Fibroblast of skin of right quadriceps (primary cell): ENCODE data around the gene LSM3.

Experiments used
- DNase-seq: peaks from one replicate; pipeline ENCODE4 v3.0.0-alpha.2; 2013

LSM3 gene

DNA sequence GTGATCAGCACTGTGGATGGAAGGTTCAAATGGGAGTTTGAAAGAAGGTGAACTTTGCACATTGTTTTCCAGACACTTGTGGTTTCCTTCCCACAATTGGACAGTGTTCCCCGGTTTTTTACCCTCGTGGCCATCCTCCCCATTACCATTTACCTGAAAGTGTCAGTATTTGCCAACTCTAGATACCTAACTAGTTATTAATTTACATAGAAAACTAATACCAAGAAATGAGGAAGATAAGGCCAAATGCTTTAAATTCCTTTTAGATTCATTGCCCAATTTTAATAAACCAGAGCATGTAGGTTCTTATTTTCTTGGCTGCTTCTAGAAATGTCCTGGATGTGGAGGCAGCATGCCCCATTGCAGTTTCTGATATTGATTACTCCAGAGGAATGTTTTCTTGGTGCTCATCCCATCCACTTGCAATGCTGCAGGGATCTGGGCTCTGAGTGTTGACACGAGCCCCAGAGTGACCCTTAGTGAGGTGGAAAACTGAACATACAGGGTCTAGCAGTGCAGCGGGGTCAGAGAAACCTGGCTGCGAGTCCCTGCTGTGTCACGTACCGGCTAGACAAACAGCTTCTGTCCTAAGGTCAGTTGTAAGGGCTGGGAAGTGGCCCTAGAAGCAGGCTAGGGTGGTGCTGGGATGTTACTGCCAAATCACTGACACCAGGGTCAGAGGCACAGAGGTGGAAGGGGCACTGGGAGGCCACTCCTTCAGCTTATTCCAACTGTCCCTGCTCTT, 23.5 kb downstream of the LSM3 start:
- peak; percentile 24 for DNase-seq

DNA sequence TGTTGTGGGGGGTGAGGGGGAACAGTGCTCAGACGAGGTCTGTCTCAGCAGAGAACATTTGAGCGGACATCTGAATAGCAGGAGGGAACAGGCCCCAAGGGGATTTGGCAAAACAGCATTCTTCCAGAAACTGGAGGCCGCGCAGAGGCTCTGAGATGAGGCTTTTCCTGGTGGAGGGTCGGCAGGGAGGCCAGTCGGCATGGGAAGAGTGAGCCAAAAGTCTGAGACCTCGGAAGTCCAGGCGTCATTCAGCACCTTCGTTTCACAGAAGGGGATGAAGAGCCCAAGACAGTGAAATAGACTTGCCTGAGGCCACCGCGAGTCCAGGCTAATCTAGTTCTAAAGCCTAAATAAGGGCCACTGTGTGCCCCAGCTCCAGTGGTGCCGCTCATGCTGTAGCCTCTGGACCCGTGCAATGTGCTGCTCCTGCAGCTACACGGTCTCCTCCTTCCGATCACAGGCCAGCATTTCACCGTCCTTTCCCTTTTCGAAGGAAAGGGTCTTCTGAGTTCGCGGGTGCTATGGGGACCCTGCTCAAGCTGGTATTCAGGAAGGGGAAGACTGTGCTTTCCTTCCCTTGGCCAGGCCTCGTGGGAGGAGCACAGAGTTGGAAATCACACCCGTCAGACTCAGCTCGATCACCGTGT, 24.4 kb downstream of the LSM3 start:
- no peak for DNase-seq

DNA sequence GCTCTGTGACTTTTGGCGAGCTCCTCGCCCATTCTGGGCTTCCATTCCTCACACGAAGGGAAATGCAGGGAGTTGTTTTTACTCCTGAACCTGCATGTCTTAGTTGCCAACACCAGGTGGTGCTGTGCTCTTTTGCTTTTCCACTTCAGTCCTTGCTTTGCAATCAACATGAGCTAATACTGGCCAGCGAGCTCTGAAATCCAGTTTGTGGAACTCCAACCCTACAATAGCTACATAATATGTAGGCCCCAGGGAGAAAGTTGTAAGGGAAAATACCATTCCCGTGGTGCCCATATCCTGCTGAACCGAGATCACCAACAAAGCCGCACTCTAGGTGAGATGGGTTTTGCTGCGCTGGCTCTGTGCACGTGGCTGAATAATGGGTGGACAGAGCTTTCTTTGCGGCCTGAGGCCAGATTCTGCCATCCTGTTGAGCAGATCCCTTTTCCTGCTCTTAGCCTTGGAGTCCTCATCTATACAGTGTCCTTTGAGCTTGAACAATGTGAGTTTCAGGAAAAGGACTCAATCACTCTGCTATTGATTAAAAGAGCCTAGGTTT, 25.0 kb downstream of the LSM3 start:
- peak; percentile 84 for DNase-seq

DNA sequence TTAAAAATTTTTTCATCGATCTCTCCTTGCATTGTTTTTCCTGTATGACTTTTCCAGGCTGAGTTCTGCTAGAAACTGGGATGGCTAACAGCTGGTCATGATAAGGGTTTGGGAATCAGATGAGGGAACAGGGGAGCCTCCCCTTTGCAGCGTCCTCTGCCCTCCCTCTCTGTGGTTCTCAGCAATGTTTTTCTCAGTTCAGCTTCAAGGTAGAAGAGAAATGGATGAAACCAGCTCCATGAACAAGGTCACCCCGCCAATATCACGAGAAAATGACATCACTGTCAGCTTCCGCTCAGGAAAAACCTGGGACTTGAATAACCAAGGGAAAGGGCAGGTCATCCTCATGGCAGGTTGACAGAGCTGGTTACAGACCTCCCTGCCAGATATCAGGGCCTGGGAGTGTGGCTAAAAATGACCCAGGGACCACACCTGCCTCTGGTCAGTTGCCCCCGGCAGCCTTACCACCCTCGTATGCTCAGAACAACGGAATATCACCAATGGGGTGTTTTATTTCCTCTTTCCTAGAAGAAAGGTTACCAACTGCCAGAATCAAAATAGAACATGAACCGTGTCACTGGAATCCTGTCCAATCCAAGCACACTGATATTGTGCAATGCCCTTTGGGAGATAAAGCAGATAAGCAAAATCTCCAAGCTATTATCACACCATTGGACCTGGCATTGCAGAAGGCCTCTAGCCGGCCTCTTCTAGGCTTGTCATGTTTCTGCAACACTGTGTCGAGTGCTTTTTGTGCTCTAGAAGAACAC, 26.1 kb downstream of the LSM3 start:
- DNase-seq, result peak; percentile 62

DNA sequence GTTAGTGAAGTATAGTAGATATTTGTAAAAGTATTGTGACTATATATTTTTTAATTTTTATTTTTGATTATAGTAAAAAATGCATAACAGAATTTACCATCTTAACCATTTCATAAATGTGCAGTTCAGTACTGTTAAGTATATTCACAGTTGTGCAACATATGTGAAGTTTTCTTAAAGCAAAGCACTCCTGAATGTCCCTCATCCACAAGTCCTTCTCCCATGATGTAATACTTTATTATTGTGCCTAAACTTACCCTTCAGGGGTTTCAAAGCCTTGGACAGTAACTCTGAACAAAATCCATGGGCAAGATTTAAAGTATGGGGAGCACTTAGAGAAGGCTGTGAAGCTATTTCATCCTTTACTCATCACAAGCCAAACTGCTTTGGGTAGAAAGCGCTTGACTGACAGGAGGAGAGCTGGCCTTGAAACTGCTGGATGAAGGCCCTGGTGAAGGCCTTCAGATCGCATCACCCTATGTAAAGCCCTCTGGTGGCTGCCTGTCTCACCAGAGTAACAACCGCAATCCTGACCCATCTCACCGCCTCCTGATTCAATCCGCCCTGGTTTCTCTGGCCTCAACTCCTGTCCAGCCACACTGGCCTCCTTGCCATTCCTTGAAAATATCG, 28.0 kb downstream of the LSM3 start:
- no peak for DNase-seq

DNA sequence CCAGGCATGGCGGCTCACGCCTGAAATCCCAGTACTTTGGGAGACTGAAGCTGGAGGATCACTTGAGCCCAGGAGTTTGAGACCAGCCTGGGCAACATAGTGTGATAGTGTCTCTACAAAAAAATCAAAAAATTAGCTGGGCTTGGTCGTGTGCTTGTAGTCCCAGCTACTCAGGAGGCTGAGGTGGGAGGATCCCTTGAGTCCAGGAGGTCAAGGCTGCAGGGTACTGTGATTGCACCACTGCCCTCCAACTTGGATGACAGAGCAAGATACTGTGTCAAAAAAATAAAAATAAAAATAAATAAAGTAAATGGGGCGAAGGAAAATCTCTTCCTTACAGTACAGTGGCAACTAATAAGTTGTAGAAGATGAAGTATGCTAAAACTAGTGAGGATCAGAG, 29.6 kb downstream of the LSM3 start:
- no peak for DNase-seq

DNA sequence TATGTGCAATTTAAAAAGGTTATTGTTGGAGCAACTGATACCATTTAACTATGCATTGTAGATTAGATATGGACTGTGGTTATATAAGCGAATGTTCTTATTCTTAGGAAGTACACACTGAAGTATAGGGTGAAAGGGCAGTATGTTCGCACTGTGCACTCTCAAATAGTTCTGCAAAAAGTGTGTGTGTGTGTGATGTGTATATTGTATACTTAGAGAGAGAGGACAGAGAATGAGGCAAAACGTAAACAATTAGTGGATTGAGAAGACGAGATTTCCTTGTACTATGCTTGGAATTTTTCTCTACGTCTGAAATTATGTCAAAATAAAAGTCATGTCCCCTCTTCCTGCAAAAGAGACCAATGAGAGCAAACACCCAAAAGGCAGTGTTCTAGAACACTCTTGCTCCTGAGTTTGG, 30.4 kb downstream of the LSM3 start:
- peak; percentile 71 for DNase-seq

DNA sequence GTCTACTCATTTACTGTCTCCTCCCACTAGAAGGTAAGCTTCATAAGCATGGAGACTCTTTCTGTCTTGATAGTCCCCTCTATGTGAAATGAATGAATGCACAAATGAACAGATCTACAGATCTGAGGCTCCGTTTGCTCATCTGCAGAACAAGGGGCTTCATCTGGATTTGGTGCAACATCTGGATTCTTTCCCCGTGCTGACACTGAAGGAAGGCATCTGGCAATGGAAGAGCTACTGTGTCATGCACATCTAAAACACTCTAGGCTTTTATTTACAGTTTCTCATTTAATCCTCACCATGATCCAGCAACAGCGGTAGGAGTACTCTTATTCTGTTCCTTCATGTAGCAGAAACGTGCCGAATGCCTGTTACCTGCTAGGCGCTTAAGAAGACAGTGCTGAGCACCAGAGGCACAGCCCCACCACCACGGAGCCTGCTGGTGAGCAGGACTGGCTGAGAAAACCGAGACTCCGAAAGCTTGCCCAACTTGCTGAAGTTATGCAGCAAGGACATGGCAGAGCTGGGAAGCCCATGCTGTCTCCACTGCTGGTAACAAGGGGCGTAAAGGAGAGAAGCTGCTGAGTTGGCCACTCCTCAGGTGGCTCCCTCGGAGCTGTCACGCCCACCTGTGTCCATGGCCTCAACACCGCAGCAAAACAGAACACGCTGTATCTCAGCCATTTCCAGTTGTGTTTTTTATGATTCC, 31.1 kb downstream of the LSM3 start:
- DNase-seq, result peak; percentile 37

DNA sequence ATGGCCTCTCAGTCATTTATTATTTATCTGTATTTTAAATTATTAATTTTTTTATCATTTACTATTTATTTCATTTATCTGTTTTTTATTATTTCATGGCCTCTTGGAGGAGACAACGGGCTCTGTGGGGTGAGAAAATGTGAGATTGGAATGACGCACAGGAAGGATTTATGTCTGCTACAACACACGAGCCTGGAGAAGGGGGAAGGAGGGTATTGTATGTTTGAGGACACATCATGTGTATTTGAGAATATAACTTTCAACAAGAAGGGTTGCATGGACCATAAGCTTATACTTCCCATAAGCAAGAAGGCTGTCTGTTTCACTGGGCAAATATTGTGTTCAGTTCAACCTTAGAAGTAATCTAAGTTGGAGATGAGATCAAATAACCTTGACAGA, 31.7 kb downstream of the LSM3 start:
- peak; percentile 79 for DNase-seq

DNA sequence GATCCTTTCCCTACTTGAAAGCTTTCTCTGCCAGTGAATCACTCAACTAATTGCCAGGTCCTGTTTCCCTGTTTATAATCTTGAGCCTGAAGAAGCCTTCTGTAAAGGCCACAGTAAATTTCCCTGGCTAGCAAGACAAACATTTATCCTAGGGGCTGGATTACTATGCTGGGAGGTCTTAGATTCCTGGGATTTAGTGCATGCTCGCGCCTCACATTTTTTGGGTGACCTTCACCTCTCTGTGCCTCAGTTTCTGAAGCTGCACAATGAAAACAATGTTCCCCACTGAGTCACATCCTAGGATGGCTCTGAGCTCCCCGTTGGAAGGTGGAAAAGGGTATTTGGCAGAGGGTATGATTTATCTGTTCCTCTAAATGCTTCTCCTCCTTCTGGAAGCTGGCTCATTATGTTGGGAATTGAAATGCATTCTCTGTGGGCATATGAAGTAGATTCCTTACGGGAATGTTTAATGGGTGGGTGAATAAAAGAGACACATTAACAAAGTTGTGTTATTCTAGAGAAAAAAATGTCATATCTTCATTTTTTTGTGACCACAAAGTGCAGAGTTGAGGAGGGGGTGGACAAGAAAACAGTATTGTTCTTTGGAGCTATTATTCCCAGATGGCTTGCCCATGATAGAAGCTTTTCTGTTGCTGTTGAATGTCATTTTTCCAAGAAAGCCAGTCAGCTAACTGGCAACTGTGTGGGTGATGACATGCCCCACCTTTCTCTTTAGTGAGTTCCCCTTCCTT, 32.4 kb downstream of the LSM3 start:
- peak; percentile 100 for DNase-seq

DNA sequence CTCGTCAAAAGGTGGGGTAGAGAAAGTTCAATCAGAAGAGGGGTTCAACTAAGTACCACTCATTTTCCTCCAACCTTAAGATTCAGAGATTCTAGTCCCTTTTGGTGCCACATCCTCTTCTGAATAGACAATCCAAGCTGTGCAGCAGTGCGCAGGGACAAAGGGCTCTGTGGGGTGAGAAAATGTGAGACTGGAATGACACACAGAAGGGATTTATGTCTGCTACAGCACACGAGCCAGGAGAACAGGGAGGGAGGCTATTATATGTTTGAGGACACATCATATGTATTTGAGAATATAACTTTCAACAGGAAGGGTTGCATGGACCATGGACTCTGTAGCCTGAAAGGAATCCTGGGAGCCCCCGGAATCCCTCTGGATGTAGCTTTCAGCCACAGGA, 33.0 kb downstream of the LSM3 start:
- peak; percentile 64 for DNase-seq

DNA sequence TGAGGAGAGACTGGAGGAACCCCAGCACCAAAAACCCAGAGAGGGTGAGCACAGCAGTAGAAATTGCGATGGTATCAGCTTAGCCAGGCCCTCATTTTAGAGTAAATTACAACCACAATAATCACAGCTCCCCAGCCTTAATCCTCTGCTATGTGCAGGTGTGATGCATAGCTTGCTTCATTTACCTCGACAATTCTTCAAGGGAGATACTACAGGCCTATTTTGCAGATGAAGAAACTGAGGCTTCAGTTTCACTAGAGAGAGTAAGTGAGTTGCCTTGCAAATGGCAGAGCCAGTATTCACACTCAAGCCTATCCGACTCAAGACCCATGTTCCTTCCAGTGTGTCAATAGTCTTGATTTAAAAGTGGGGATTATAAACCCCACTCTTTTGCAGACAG, 33.4 kb downstream of the LSM3 start:
- no peak for DNase-seq

DNA sequence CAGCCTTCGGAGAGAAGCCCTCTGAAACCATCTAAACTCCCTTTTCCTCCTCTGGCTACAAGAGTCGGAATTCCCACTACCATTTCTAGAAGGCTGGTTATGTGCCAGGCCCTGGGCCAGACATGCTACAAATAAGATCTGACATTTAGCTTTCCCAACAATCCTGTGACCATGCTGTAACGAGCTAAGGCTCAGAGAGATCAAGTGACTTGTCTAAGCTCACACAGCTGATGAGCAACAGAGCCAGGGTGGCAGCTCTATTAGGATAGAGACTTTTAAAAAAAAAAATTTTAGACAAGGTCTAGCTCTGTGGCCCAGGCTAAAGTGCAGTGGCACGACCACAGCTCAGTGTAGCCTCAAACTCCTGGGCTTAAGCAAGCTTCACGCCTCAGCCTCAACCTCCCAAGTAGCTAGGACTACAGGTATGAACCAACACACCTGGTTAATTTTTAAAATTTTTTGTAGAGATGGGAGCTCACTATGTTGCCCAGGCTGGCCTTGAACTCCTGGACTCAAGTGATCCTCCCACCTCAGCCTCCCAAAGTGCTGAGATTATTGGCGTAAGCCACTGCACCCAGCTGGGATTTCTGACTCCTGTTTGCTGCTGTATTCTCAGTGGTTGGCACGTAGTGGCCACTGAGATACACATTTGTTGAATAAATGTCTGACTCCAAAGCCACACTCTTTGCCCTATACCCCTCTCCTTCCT, 34.6 kb downstream of the LSM3 start:
- DNase-seq, result no peak

DNA sequence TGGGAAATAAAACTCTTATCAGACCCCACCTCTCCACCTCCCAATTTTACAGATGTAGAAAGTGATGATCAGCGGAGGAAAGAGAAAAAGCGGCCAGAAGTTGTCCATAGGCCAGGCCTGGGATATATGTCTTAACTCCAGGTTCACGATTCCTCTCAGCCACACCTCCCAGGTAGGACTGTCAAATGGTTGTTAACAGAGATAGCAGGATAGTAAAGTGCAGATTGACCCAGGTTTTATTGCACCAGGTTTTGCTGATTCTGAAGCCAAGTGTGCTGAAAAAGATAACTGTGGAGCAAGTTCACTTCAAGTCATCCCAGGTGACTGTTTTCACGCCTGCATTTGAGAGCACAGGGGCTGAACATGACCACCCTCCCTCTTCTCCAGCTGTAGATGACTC, 36.1 kb downstream of the LSM3 start:
- DNase-seq, result no peak

DNA sequence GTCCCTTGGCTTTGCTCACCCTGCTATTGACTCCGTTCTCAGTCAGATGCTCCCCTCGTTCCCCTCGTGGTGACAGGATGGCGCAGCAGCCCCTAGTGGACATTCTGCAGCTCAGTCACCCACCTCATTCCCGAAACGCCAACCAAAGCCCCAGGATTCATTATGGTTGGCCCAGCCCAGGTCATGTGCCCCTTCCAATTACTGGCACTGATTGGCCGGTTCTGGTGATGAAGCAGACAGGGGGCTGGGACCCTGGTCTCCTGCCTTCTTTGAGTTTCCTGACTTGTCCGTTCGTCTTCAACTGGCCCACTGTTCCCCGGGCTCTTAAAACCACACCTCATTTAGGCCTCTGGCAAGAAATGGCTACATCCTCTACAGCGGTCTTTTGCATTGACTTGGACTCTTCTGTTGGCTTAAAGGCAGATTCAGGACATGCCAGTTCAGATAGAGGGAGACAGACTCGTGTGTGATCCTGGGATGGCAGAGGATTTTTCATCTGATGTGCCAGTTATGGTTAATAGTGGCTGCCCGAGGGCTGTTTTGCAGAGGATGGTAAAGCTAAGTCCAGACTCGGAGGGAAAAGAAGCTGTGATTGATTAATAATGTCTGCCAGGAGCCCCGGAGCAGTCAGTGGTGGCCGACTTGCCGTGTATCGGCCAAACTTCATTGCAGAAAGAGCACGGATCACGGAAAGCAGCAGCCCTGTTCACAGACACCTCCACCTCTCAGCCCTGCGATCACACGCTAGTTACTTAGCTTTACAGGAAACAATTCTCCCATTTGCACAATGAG, 37.8 kb downstream of the LSM3 start:
- DNase-seq, result peak; percentile 78

DNA sequence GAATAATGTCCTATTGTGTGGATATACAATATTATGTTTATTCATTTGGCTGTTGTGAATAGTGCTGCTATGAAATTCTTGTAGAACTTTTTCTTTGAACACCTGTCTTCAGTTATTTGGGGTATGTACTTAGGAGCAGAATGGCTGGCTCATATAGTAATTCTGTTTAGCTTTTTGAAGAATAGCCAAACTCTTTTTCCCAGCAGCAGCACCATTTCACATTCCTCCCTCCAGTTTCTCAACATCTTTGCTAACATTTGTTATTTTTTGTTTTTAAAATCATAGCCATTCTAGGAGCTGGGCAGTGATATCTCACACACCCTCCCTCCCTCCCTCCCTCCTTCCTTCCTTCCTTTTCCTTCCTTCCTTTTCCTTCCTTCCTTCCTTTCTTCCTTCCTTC, 39.7 kb downstream of the LSM3 start:
- no peak for DNase-seq

DNA sequence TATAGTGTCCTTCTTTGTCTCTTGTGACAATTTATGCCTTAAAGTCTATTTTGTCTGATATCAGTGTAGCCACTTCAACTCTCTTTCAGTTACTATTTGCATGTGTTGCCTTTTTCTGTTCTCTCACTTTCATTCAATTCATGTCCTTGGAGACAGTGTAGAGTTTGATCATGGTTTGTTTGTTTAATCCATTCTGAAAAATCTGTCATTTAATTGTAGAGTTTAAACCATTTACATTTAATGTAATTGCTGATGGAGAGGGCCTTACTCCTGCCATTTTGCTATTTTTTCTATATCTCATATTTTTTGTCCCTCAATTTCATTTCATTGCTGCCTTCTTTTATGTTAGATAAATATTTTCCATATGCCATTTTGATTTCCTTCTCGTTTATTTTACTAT, 42.3 kb downstream of the LSM3 start:
- DNase-seq, result no peak

DNA sequence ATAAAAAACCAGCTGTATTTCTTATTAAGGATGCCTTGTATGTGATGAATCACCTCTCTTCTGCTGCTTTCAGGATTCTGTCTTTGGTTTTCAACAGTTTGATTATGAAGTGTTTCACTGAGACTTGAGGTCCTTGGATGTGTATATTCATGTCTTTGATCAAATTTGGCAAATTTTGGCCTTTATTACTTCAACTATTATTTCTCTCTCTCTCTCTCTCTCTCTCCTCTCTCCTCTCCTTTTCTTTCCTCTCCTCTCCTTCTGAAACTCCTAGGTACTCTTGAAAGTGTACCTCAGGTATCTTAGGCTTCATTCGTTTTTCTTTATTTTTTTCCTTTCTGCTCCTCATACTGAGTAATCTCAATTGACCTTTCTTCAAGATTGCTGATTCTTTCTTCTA, 43.3 kb downstream of the LSM3 start:
- DNase-seq, result no peak

DNA sequence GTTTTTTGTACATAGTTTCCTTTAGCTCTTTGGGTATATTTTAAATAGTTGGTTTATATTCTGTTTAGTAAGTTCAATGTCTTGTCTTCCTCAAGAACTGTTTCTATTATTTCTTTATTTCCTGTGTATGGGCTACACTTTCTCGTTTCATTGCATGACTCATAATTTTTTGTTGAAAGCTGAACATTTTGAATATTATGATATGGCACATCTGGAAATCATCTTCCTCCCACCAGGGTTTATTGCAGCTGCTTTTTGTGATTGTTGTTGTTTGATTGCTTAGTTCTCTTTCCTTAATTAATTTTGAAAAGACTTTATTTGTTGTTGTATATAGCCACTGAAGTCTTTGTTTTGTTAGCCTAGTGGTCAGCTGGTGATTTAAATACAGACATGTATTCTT, 43.8 kb downstream of the LSM3 start:
- peak; percentile 37 for DNase-seq

DNA sequence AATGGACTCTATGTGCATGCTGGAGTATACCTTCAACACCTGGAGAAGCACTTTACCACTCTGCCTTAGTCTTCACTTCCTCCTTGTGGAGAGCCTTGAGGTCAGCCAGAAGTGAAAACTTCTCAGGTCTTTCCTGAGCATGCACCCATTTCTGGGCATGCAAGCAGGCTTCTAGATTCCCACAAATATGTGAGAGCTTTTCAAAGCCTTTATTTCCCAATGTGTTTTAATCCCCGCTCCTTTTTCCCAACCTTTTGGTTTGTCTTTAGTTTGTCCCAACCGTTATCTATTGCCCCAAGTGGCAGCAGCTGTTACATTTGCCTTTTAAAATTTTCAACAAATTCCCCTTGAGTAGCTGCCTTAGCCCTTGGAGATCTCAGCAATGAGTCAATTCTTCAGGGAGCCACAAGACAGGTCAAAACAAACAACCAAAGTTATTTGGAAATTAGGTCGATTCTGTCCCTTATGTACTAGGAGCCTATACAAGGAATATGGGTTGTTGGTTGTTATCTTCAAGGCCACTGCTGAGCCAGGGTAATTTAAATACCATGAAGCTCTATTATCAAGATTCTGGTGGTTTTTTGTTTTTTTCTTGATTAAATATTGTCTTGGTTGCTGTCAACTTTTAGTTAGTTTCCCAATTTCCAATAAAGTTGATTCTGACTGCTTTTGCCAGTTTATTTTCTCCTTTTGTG, 44.4 kb downstream of the LSM3 start:
- peak; percentile 51 for DNase-seq
